Measurements from ENCODE around the gene RANBP9. TPM values are rescaled to one million over a fixed set of nuclear protein-coding genes. Genes with fewer than 3 reads are reported as not detected.

The RANBP9 gene
- total and polyA plus RNA-seq, 11 donors: 9.3 to 43.7 (median 32.3) TPM

GRCh38 chr6:13677878-13678254 lies 33.8 kb downstream of the RANBP9 start:
- Histone ChIP-seq H3K27me3 (no peaks in the 10 kb centered on the region), H3K27ac (peak overlapping the region in 3 of 12 donors; percentile 1 to 20 (median 16)), H3K4me1 (peaks cover 0 to 55% (median 17%) of the 10 kb centered on the region in 12 donors), H3K36me3 (no peaks in the 10 kb centered on the region), H3K9me3 (peaks cover 0 to 36% (median 8%) of the 10 kb centered on the region in 12 donors), H3K4me3 (no peak overlapping the region)
- intact Hi-C loops (cut with DNase I): no loop called here
- DNase-seq: no peak
- WGBS, 4 donors: 55 to 72% (median 63%) methylated on average over 3 of the region's 3 CpGs
- ATAC-seq: no peak
- TF ChIP-seq POLR2A (IDR thresholded peaks at IDR 0.05): no peak
- TF ChIP-seq, protein P1, sequence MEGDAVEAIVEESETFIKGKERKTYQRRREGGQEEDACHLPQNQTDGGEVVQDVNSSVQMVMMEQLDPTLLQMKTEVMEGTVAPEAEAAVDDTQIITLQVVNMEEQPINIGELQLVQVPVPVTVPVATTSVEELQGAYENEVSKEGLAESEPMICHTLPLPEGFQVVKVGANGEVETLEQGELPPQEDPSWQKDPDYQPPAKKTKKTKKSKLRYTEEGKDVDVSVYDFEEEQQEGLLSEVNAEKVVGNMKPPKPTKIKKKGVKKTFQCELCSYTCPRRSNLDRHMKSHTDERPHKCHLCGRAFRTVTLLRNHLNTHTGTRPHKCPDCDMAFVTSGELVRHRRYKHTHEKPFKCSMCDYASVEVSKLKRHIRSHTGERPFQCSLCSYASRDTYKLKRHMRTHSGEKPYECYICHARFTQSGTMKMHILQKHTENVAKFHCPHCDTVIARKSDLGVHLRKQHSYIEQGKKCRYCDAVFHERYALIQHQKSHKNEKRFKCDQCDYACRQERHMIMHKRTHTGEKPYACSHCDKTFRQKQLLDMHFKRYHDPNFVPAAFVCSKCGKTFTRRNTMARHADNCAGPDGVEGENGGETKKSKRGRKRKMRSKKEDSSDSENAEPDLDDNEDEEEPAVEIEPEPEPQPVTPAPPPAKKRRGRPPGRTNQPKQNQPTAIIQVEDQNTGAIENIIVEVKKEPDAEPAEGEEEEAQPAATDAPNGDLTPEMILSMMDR (IDR thresholded peaks at IDR 0.05): no peak

- Histone ChIP-seq H3K36me3 (no peaks in the 10 kb centered on the region), H3K4me3 (no peak overlapping the region), H3K4me1 (peaks cover 0 to 55% (median 15%) of the 10 kb centered on the region in 12 donors), H3K27me3 (no peaks in the 10 kb centered on the region), H3K27ac (no peak overlapping the region), H3K9me3 (peaks cover 0 to 36% (median 8%) of the 10 kb centered on the region in 12 donors)
- DNase-seq (no peak), ATAC-seq (no peak)
- TF ChIP-seq, protein P1 (IDR thresholded peaks at IDR 0.05): no peak
- no peak for TF ChIP-seq POLR2A (IDR thresholded peaks at IDR 0.05)
- intact Hi-C loops (cut with DNase I): no loop called here
- WGBS, 4 donors: 91 to 95% (median 91%) methylated on average over 3 of the region's 3 CpGs
Measured at GRCh38 chr6:13676551-13677156, 35.0 kb downstream of the RANBP9 start.

DNA sequence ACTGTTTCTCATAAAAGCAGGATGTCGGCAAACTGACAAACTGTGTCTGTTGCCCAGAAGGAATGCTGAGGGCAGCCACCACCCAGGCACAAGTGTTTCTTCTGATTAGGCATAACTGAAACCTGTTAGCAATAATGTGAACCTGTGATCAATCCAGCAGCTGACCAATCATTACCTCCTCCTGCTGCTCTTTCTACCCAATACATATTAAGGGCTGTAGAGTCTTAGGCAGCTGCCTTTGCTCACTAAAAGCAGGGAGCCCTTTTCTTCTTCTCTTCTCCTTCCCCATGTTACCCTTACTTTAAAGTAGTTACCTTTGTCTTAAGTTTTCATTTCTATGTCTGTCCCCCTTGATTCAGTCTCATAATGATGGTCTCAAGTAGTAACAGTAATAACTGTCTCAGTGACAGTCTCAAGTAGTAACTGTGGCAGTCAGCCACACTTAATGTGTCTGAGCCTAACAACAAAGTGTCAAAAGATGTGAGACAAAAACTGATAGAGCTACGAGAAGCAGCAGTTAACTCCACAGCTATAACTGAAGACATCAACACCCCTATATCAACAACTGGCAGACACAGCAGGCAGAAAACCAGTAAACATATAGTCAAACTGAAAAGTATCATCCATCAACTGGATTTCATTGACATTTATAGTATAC lies 37.0 kb downstream of the RANBP9 start:
- DNase-seq (no peak), ATAC-seq (no peak)
- peaks cover 0 to 33% (median 9%) of the 10 kb centered on the region in 12 donors for H3K9me3 ChIP-seq
- H3K27ac ChIP-seq: no peak overlapping the region
- TF ChIP-seq POLR2A (IDR thresholded peaks at IDR 0.05): no peak
- TF ChIP-seq, protein P1 (IDR thresholded peaks at IDR 0.05): no peak
- no peaks in the 10 kb centered on the region for H3K36me3 ChIP-seq
- WGBS, 4 donors: 57 to 76% (median 68%) methylated on average over 2 of the region's 2 CpGs
- intact Hi-C loops (cut with DNase I): no loop called here
- peaks cover 0 to 49% (median 15%) of the 10 kb centered on the region in 12 donors for H3K4me1 ChIP-seq
- no peaks in the 10 kb centered on the region for H3K27me3 ChIP-seq
- H3K4me3 ChIP-seq: no peak overlapping the region

DNA sequence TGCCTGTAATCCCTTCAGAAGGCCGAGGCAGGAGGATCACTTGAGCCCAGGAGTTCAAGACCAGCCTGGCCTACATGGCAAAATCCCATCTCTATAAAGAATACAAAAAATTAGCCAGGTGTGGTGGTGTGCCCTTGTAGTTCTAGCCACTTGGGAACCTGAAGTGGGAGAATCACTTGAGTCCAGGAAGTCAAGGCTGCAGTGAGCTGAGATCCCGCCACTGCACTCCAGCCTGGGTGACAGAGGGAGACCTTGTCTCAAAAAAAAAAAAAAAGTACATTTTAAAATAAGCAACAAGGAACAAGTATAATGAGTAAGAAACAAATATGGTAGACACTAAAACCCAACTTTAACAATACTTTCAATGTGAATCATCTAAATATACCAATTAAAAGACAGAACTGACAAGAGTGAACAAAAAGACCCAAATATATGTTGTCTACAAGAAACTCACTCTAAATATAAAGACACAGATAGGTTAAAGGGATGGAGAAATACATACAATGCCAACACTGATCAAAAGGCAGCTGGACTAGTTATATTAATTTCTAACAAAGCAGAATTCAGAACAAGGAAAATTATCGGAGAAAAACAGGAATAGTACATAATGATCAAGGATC lies 37.7 kb downstream of the RANBP9 start:
- TF ChIP-seq, protein P1 (IDR thresholded peaks at IDR 0.05): no peak
- TF ChIP-seq POLR2A (IDR thresholded peaks at IDR 0.05): no peak
- 97 to 99% (median 98%) methylated on average over 3 of the region's 3 CpGs for WGBS, 4 donors
- intact Hi-C loops (cut with DNase I): no loop called here
- no peak overlapping the region for H3K4me3 ChIP-seq
- peaks cover 0 to 38% (median 9%) of the 10 kb centered on the region in 12 donors for H3K9me3 ChIP-seq
- no peaks in the 10 kb centered on the region for H3K36me3 ChIP-seq
- H3K27ac ChIP-seq: no peak overlapping the region
- peaks cover 0 to 54% (median 14%) of the 10 kb centered on the region in 12 donors for H3K4me1 ChIP-seq
- no peak for ATAC-seq
- no peaks in the 10 kb centered on the region for H3K27me3 ChIP-seq
- DNase-seq: no peak
